GM12878 (cell line): Measurements from ENCODE around the gene ARID1A. TPM values are rescaled to one million over a fixed set of nuclear protein-coding genes. Genes with fewer than 3 reads are reported as not detected.

Experiments
- ATAC-seq: fragments of 200-7000 bp; cut with Tn5 transposase; 3 replicates; pipeline ENCODE4 v1.9.1; 2020; ENCODE audit warnings: mild to moderate bottlenecking, moderate library complexity
- BruUV-seq: library from RNA; stranded (reverse); fragments of 400-500 nt; replicated peaks from 2 replicates; lab custom pipeline; 2021; lab: Mats Ljungman, UMichigan
- CTCF ChIA-PET: fragments of 300-600 bp; sonication (Branson Sonifier 250); formaldehyde crosslinking; extraction: SDS; loops from one replicate; lab custom pipeline; 2021; ENCODE audit warnings: inconsistent platforms; lab: Yijun Ruan, JAX
- POLR2A ChIA-PET: fragments of 350-600 bp; formaldehyde crosslinking; extraction: SDS; loops from one replicate; lab custom pipeline; 2021; ENCODE audit warnings: inconsistent platforms; lab: Charles Lee
- RAD21 ChIA-PET: fragments of 300-600 bp; sonication (Branson Sonifier 250); formaldehyde crosslinking; loops from one replicate; lab custom pipeline; 2023; ENCODE audit warnings: antibody characterized with exemption; ENCODE audit not compliant: unreplicated experiment; lab: Charles Lee
- SMC1A ChIA-PET: fragments of 300-600 bp; sonication (Branson Sonifier 250); formaldehyde crosslinking; loops from one replicate; lab custom pipeline; 2023; ENCODE audit not compliant: unreplicated experiment, uncharacterized antibody; lab: Charles Lee
- DNase-seq: peaks from one replicate; pipeline ENCODE4 v3.0.0-alpha.2; 2011; ENCODE audit warnings: low read depth, low spot score
- FAIRE-seq: peaks from 3 replicates; lab custom pipeline; 2011; peaks lifted over from hg19 to GRCh38; lab: Jason Lieb, UNC
- H2AFZ ChIP-seq: 2 replicates; pipeline ENCODE4 v1.6.0; 2011; ENCODE audit warnings: low read depth, low read length, control low read depth; ENCODE audit not compliant: control insufficient read depth
- H3K27ac ChIP-seq: 2 replicates; pipeline ENCODE4 v1.5.1; 2011; ENCODE audit warnings: control low read depth; ENCODE audit not compliant: control insufficient read depth, insufficient read depth
- H3K27me3 ChIP-seq, 2 experiments: replicated peaks in 1 of 2; 2 replicates each; pipeline versions ENCODE4 v1.6.0 to v1.6.1; 2011; ENCODE audit warnings: low read length in 1 of 2; ENCODE audit not compliant: control insufficient read depth in 2 of 2, insufficient read depth in 2 of 2
- H3K36me3 ChIP-seq, 2 experiments: 2 replicates each; pipeline ENCODE4 v1.5.1; 2011; ENCODE audit warnings: low read length in 1 of 2; ENCODE audit not compliant: control insufficient read depth in 2 of 2, insufficient read depth in 2 of 2
- H3K4me1 ChIP-seq: 2 replicates; pipeline ENCODE4 v1.6.1; 2011; ENCODE audit warnings: mild to moderate bottlenecking, low read length, moderate library complexity, mixed read lengths; ENCODE audit not compliant: control insufficient read depth, insufficient read depth
- H3K4me2 ChIP-seq: 2 replicates; pipeline ENCODE4 v1.6.0; 2011; ENCODE audit warnings: control low read depth; ENCODE audit not compliant: control insufficient read depth, insufficient read depth
- H3K4me3 ChIP-seq: fragments of 200-600 bp; sonication (generic); 2 replicates; pipeline ENCODE4 v1.5.1; 2016
- H3K79me2 ChIP-seq: 2 replicates; pipeline ENCODE4 v1.6.0; 2011; ENCODE audit warnings: low read length; ENCODE audit not compliant: control insufficient read depth, insufficient read depth
- H3K9ac ChIP-seq: 2 replicates; pipeline ENCODE4 v1.8.0; 2011; ENCODE audit warnings: low read length, control low read depth, mixed read lengths; ENCODE audit not compliant: control insufficient read depth, insufficient read depth
- H3K9me3 ChIP-seq: replicated peaks from 3 replicates; pipeline ENCODE4 v1.5.1; 2011; ENCODE audit warnings: mild to moderate bottlenecking, low read length; ENCODE audit not compliant: control insufficient read depth, insufficient read depth
- H4K20me1 ChIP-seq: 2 replicates; pipeline ENCODE4 v1.6.0; 2011; ENCODE audit not compliant: control insufficient read depth, insufficient read depth
- BHLHE40 ChIP-seq, 2 experiments: fragments of 450-650 bp in 1 of 2; IDR thresholded peaks; 2 replicates each; pipeline ENCODE4 v1.6.1; 2011 to 2017; ENCODE audit warnings: low read depth in 2 of 2, borderline replicate concordance in 1 of 2, improper control_type of control experiment in 1 of 2, low read length in 1 of 2, mild to moderate bottlenecking in 1 of 2
- CBFB ChIP-seq: IDR thresholded peaks from 2 replicates; pipeline ENCODE4 v1.6.1; 2016; ENCODE audit warnings: antibody characterized with exemption, low read depth
- CBX3 ChIP-seq: fragments of 200-600 bp; sonication (generic); IDR thresholded peaks from 2 replicates; pipeline ENCODE4 v1.6.1; 2016; ENCODE audit warnings: low read depth, borderline replicate concordance
- CBX5 ChIP-seq: sonication (generic); IDR thresholded peaks from 2 replicates; pipeline ENCODE4 v1.6.1; 2016; ENCODE audit warnings: low read depth, moderate library complexity, mild to moderate bottlenecking, inconsistent platforms
- HDAC6 ChIP-seq: fragments of 200-600 bp; sonication (generic); IDR thresholded peaks from one replicate; pipeline ENCODE4 v1.8.0; 2017; ENCODE audit warnings: antibody characterized with exemption; ENCODE audit not compliant: unreplicated experiment
- MXI1 ChIP-seq: fragments of 150-350 bp; IDR thresholded peaks from 2 replicates; pipeline ENCODE4 v1.6.1; 2011; ENCODE audit warnings: low read depth, mild to moderate bottlenecking, inconsistent platforms, low read length, improper control_type of control experiment
- NFYA ChIP-seq: IDR thresholded peaks from 2 replicates; pipeline ENCODE4 v1.6.1; 2011; ENCODE audit warnings: low read depth, mild to moderate bottlenecking, low read length, improper control_type of control experiment, borderline replicate concordance
- PAX5 ChIP-seq: IDR thresholded peaks from 2 replicates; pipeline ENCODE4 v1.6.1; 2011; ENCODE audit warnings: low read depth, low read length, borderline replicate concordance
- POLR2AphosphoS2 ChIP-seq: IDR thresholded peaks from 2 replicates; pipeline ENCODE4 v1.6.1; 2011; ENCODE audit warnings: low read depth, mild to moderate bottlenecking, low read length, improper control_type of control experiment, moderate library complexity
- POLR2AphosphoS5 ChIP-seq: IDR thresholded peaks from 2 replicates; pipeline ENCODE4 v1.6.1; 2011; ENCODE audit warnings: mild to moderate bottlenecking, low read length, inconsistent platforms
- RAD21 ChIP-seq: IDR thresholded peaks from 2 replicates; pipeline ENCODE4 v1.6.1; 2011; ENCODE audit warnings: mild to moderate bottlenecking, low read depth, low read length, moderate library complexity; ENCODE audit not compliant: insufficient read depth
- SUZ12 ChIP-seq: fragments of 200-600 bp; sonication (generic); IDR thresholded peaks from one replicate; pipeline ENCODE4 v1.6.1; 2018; ENCODE audit warnings: antibody characterized with exemption, mild to moderate bottlenecking; ENCODE audit not compliant: unreplicated experiment
- WGBS: methylation state at CpG from one replicate; pipeline ENCODE4 v1.1.6; 2016; ENCODE audit warnings: low lambda C conversion rate; ENCODE audit not compliant: insufficient replicate concordance, insufficient coverage; ENCODE audit errors: missing lambda C conversion rate; 5-methylcytosine and 5-hydroxymethylcytosine counted together
- in situ Hi-C: fragments of 300-500 bp; cut with MboI; formaldehyde crosslinking; loops from 9 replicates; pipeline ENCODE4 v1.14.3; 2018; ENCODE audit warnings: mixed read lengths
- intact Hi-C: fragments of 100-400 bp; cut with micrococcal nuclease; formaldehyde crosslinking; loops from one replicate; pipeline ENCODE4 v1.14.2; 2022; ENCODE audit not compliant: unreplicated experiment
- polyA plus RNA-seq, 11 experiments: library from polyadenylated mRNA; depleted of rRNA in 4 of 11; unstranded in 6 of 11; stranded (reverse) in 5 of 11; fragments of >200 nt; fragmentation: Nextera tagmentation in 4 of 11; fragmentation: Illumina TruSeq in 1 of 11; extraction: Ambion mirVana in 4 of 11; extraction: Trizol in 1 of 11; gene quantifications; 1 replicate in 1 of 11; 2 replicates in 10 of 11; pipeline versions ENCODE4 v1.2.1 to v1.2.3, GENCODE V29; 2011 to 2016; ENCODE audit warnings: inconsistent platforms in 2 of 11, missing spikeins in 2 of 11, low read depth in 1 of 11
- total RNA-seq, 4 experiments: library from RNA; depleted of rRNA in 3 of 4; stranded (reverse); fragments of >200 nt in 3 of 4; fragmentation: Illumina TruSeq in 1 of 4; extraction: Trizol in 1 of 4; gene quantifications; 2 replicates each; pipeline versions ENCODE4 v1.2.1 to v1.2.3, GENCODE V29; 2013 to 2021
- TF ChIP-seq, protein P1 (sequence below): fragments of 450-650 bp; IDR thresholded peaks from 2 replicates; pipeline ENCODE4 v1.6.1; 2018; ENCODE audit warnings: borderline replicate concordance, mild to moderate bottlenecking; ENCODE audit not compliant: partially characterized antibody
- TF ChIP-seq, protein P2 (sequence below): IDR thresholded peaks from 2 replicates; pipeline ENCODE4 v1.6.1; 2012; ENCODE audit warnings: low read depth, low read length, improper control_type of control experiment
- TF ChIP-seq, protein P3 (sequence below): fragments of 450-650 bp; IDR thresholded peaks from 2 replicates; pipeline ENCODE4 v1.6.1; 2014; ENCODE audit warnings: mild to moderate bottlenecking

ARID1A gene
- total and polyA plus RNA-seq, 10 of the 15 experiments (the other 5 are each of a cell fraction or from before 2014, with no cell fraction given), result 10.0 to 98.0 (median 23.5) TPM

DNA sequence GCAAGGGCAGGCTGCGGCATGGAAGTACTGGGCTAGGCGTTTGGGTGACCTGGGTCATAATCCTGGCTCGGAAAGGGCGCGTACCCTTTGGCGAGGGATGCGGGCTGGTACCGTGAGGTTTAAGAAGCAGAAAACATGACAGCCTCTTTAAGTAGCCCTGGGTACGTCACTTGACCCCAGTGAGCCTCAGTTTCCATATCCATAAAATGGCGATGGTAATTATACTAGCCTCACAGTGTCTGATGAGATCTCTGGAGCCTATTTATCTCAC is 92.6 kb downstream of the ARID1A start:
- no peaks in the 10 kb centered on the region for H3K9me3 ChIP-seq
- H3K27ac ChIP-seq, result peak overlapping the region; percentile 99
- H3K79me2 ChIP-seq, result peaks cover 23% of the 10 kb centered on the region
- peak overlapping the region; percentile 86 for H2AFZ ChIP-seq
- no peaks in the 10 kb centered on the region for H3K27me3 ChIP-seq
- FAIRE-seq (no peak), ATAC-seq (no peak), DNase-seq (no peak)
- SMC1A ChIA-PET, result interaction anchor here (0.7 to 9.3 kb wide), 35 partner anchors 9 to 288 kb away, joined by 3 to 268 read pairs (median 8); no protein-coding TSS in a partner anchor
- CTCF ChIA-PET, result interaction anchor here (0.6 to 7.6 kb wide), 61 partner anchors 10 to 1519 kb away, joined by 3 to 450 read pairs (median 5); no protein-coding TSS in a partner anchor
- H3K36me3 ChIP-seq, result no peaks in the 10 kb centered on the region; a peak in 2 of 4 replicates
- RAD21 ChIA-PET, result interaction anchor here (0.6 to 6.4 kb wide), 34 partner anchors 23 to 288 kb away, joined by 3 to 262 read pairs (median 10); partner anchors contain the start of gene GPN2
- intact Hi-C loops (loop anchor here (5.0 kb wide), 2 partner anchors 246 to 286 kb away; no protein-coding TSS in a partner anchor), in situ Hi-C loops (loop anchor here (5.0 kb wide), 1 partner anchor 181 kb away; no protein-coding TSS in a partner anchor)
- POLR2A ChIA-PET, result interaction anchor here (0.8 to 5.1 kb wide), 21 partner anchors 9 to 288 kb away, joined by 3 to 69 read pairs (median 6); partner anchors contain the start of gene ARID1A
- TF ChIP-seq, protein P1, sequence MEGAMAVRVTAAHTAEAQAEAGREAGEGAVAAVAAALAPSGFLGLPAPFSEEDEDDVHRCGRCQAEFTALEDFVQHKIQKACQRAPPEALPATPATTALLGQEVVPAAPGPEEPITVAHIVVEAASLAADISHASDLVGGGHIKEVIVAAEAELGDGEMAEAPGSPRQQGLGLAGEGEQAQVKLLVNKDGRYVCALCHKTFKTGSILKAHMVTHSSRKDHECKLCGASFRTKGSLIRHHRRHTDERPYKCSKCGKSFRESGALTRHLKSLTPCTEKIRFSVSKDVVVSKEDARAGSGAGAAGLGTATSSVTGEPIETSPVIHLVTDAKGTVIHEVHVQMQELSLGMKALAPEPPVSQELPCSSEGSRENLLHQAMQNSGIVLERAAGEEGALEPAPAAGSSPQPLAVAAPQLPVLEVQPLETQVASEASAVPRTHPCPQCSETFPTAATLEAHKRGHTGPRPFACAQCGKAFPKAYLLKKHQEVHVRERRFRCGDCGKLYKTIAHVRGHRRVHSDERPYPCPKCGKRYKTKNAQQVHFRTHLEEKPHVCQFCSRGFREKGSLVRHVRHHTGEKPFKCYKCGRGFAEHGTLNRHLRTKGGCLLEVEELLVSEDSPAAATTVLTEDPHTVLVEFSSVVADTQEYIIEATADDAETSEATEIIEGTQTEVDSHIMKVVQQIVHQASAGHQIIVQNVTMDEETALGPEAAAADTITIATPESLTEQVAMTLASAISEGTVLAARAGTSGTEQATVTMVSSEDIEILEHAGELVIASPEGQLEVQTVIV, result no peak
- TF ChIP-seq CBX3 (no peak), MXI1 (0 out of 2 replicates have a peak, but pooled peaks have one; percentile 29), POLR2AphosphoS5 (peak; percentile 5; the same call in 1 of the 2 replicates), BHLHE40 (IDR thresholded peaks at IDR 0.05; ENCODE audit: borderline replicate concordance in 1 of 2, low read depth in 2 of 2, low read length in 1 of 2) (0 out of 4 replicates have a peak, but pooled peaks of 1 of the 2 experiments have one; percentile 15), HDAC6 (peak; percentile 20), POLR2AphosphoS2 (no peak), CBFB (no peak), SUZ12 (no peak), NFYA (no peak), PAX5 (no peak), RAD21 (no peak), CBX5 (no peak)
- TF ChIP-seq, protein P2, sequence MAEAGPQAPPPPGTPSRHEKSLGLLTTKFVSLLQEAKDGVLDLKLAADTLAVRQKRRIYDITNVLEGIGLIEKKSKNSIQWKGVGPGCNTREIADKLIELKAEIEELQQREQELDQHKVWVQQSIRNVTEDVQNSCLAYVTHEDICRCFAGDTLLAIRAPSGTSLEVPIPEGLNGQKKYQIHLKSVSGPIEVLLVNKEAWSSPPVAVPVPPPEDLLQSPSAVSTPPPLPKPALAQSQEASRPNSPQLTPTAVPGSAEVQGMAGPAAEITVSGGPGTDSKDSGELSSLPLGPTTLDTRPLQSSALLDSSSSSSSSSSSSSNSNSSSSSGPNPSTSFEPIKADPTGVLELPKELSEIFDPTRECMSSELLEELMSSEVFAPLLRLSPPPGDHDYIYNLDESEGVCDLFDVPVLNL, result no peak
- TF ChIP-seq, protein P3, sequence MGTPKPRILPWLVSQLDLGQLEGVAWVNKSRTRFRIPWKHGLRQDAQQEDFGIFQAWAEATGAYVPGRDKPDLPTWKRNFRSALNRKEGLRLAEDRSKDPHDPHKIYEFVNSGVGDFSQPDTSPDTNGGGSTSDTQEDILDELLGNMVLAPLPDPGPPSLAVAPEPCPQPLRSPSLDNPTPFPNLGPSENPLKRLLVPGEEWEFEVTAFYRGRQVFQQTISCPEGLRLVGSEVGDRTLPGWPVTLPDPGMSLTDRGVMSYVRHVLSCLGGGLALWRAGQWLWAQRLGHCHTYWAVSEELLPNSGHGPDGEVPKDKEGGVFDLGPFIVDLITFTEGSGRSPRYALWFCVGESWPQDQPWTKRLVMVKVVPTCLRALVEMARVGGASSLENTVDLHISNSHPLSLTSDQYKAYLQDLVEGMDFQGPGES, result no peak
- under 1% methylated on average over 10 of the region's 10 CpGs for WGBS
- peak overlapping the region; percentile 78 for H3K4me2 ChIP-seq
- H4K20me1 ChIP-seq, result no peaks in the 10 kb centered on the region
- BruUV-seq, result no TSS peak
- H3K4me3 ChIP-seq, result peak overlapping the region; percentile 72
- H3K4me1 ChIP-seq, result peaks cover 43% of the 10 kb centered on the region
- H3K9ac ChIP-seq, result peak overlapping the region; percentile 93
